Stimulated activated memory B cell treated with anti-CD40 and anti-IgM and Interleukin-4, amounts not matched to agents 10 μg/mL and 1 μg/mL and 100 μg/mL, for 72 hours (primary cell): Measurements from ENCODE around the gene TJP1.

Experiments used
- ATAC-seq: fragments of 150-1000 bp; cut with Tn5 transposase; 2 replicates; pipeline ENCODE4 v1.10.0; 2021
- H3K27ac Mint-ChIP-seq: one replicate; pipeline ENCODE4 v1.8.0; 2022; ENCODE audit warnings: mild to moderate bottlenecking, mixed read lengths
- H3K27me3 Mint-ChIP-seq: one replicate; pipeline ENCODE4 v1.8.0; 2022; ENCODE audit warnings: mixed read lengths
- H3K36me3 Mint-ChIP-seq: one replicate; pipeline ENCODE4 v1.8.0; 2022; ENCODE audit warnings: mixed read lengths
- H3K4me1 Mint-ChIP-seq: one replicate; pipeline ENCODE4 v1.8.0; 2022; ENCODE audit warnings: mixed read lengths
- H3K4me3 Mint-ChIP-seq: one replicate; pipeline ENCODE4 v1.8.0; 2022; ENCODE audit warnings: mild to moderate bottlenecking, moderate library complexity, mixed read lengths
- H3K9me3 Mint-ChIP-seq: one replicate; pipeline ENCODE4 v1.8.0; 2022; ENCODE audit warnings: mixed read lengths

Gene TJP1

DNA sequence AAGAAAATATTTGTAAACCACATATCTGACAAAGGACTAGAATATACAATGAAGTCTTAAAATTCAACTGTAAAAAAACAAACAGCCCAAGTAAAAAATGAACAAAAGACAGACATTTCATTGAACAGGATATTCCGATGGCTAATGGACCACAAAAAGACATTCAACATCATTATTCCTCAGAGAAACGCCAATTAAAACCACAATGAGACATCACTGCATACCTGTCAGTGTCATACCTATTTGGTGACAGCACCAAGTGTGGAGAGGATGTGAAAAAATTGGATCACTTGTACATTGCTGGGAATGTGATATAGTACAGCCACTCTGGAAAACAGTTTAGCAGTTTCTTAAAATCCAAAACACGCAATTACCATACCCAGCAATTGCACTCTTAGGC lies 29.9 kb upstream of the TJP1 start:
- Mint-ChIP-seq H3K27ac (no peak overlapping the region), H3K4me1 (no peaks in the 10 kb centered on the region), H3K4me3 (no peak overlapping the region), H3K27me3 (no peaks in the 10 kb centered on the region), H3K36me3 (no peaks in the 10 kb centered on the region), H3K9me3 (peaks cover 2% of the 10 kb centered on the region)
- no peak for ATAC-seq

- H3K27ac Mint-ChIP-seq: no peak overlapping the region
- no peaks in the 10 kb centered on the region for H3K27me3 Mint-ChIP-seq
- H3K36me3 Mint-ChIP-seq: no peaks in the 10 kb centered on the region
- peaks cover 9% of the 10 kb centered on the region for H3K9me3 Mint-ChIP-seq
- no peaks in the 10 kb centered on the region for H3K4me1 Mint-ChIP-seq
- ATAC-seq: no peak
- no peak overlapping the region for H3K4me3 Mint-ChIP-seq
These were observed 27.4 kb upstream of the TJP1 start for GRCh38 chr15:29849716-29850115.

GRCh38 chr15:29849218-29849617 lies 26.9 kb upstream of the TJP1 start:
- Mint-ChIP-seq H3K4me3 (no peak overlapping the region), H3K36me3 (no peaks in the 10 kb centered on the region), H3K4me1 (no peaks in the 10 kb centered on the region), H3K9me3 (peaks cover 9% of the 10 kb centered on the region), H3K27me3 (no peaks in the 10 kb centered on the region), H3K27ac (no peak overlapping the region)
- no peak for ATAC-seq

- Mint-ChIP-seq H3K27ac (no peak overlapping the region), H3K4me3 (no peak overlapping the region), H3K4me1 (no peaks in the 10 kb centered on the region), H3K27me3 (peaks cover 18% of the 10 kb centered on the region), H3K9me3 (peaks cover 12% of the 10 kb centered on the region), H3K36me3 (no peaks in the 10 kb centered on the region)
- no peak for ATAC-seq
These were observed 22.1 kb upstream of the TJP1 start for GRCh38 chr15:29844290-29844903.

DNA sequence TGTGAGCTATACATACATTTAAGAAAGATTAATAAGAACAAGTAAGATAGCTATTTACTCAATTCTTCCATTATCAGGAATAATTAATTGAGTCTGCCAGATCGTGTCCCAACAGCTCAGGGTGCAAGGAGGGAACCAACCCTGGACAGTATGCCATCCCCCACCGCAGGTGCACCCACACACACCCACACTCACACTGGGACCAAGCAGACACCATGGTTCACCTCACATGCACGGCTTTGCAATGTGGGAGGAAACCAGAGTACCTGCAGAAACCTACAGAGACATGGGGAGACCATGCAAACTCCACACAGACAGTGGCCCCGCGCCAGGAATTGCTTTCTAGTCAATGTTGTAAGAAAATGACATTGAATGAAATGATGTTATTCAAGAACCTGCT lies 20.0 kb upstream of the TJP1 start:
- no peaks in the 10 kb centered on the region for H3K36me3 Mint-ChIP-seq
- no peak for ATAC-seq
- H3K27ac Mint-ChIP-seq: no peak overlapping the region
- no peak overlapping the region for H3K4me3 Mint-ChIP-seq
- no peaks in the 10 kb centered on the region for H3K4me1 Mint-ChIP-seq
- peaks cover 11% of the 10 kb centered on the region for H3K9me3 Mint-ChIP-seq
- H3K27me3 Mint-ChIP-seq: peaks cover 18% of the 10 kb centered on the region

GRCh38 chr15:29840926-29841325 lies 18.7 kb upstream of the TJP1 start:
- Mint-ChIP-seq H3K27ac (no peak overlapping the region), H3K27me3 (peaks cover 18% of the 10 kb centered on the region), H3K36me3 (no peaks in the 10 kb centered on the region), H3K4me1 (no peaks in the 10 kb centered on the region), H3K4me3 (no peak overlapping the region), H3K9me3 (peaks cover 5% of the 10 kb centered on the region)
- ATAC-seq: no peak

DNA sequence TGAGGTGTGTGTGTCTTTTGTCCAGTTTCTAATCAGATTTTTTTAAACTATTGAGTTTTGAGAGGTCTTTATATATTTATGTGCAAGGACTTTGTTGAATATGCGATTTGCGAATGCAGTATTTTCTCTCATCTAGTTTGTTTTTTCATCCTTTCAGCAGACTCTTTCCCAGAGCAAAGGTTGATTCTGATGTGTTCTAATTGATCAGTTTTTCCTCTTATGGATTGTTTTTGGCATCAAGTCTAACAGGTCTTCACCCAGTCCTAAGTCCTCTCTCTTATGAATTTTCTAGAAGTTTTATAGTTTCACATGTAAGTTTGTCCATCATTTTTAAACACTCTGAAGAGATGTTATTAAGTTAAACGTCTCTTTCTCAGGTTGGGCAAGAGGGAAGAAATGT lies 17.8 kb upstream of the TJP1 start:
- Mint-ChIP-seq H3K9me3 (peaks cover 3% of the 10 kb centered on the region), H3K27me3 (peaks cover 18% of the 10 kb centered on the region), H3K36me3 (no peaks in the 10 kb centered on the region), H3K4me1 (no peaks in the 10 kb centered on the region), H3K4me3 (no peak overlapping the region), H3K27ac (no peak overlapping the region)
- ATAC-seq: no peak

DNA sequence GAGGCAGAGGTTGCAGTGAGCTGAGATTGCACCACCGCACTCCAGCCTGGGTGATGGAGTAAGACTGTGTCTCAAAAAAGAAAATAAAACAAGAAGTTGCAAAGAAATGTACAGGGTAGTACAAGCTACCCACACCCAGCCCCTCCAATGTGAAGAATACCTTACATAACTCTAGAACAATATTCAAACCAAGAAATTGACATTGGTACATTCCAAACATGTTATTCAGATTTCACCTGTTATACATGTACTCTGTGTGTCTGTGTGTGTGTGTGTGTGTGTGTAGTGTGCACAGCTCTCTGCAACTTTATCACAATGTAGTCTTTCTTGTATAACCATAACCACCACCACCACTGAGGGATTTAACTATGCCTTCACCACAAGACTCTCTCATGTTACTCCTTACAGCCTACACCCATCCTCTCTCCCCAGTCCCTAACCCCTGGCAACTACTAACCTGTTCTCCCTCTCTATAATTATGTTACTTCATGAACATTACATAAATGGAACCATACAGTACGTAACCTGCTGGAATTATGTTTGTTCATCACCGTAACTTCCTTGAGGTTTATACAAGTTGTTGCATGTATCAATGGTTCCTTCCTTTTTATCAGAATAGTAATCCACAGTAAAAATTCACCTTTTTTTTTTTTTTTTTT lies 16.2 kb upstream of the TJP1 start:
- ATAC-seq: no peak
- H3K4me3 Mint-ChIP-seq: no peak overlapping the region
- peaks cover 13% of the 10 kb centered on the region for H3K27me3 Mint-ChIP-seq
- H3K27ac Mint-ChIP-seq: no peak overlapping the region
- no peaks in the 10 kb centered on the region for H3K4me1 Mint-ChIP-seq
- H3K36me3 Mint-ChIP-seq: no peaks in the 10 kb centered on the region
- H3K9me3 Mint-ChIP-seq: peaks cover under 1% of the 10 kb centered on the region

DNA sequence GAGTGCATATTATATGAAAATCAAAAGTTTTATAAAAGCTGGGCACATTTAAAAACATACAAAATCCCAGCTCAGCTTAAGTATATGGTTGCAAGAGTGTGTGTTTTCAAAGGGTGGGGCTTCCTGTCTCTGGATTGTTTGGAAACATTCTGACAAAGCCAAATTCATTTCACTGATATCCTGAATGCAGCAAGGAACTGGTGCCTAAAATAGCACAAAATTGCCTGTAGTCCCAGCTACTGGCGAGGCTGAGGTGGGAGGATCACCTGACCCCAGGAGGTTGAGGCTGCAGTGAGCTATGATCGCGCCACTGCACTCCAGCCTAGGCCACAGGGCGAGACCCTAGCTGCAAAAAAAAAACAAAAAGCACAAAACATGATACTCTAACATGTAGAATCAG lies 13.0 kb upstream of the TJP1 start:
- Mint-ChIP-seq H3K27me3 (peaks cover 26% of the 10 kb centered on the region), H3K27ac (no peak overlapping the region), H3K4me1 (no peaks in the 10 kb centered on the region), H3K36me3 (no peaks in the 10 kb centered on the region), H3K9me3 (no peaks in the 10 kb centered on the region), H3K4me3 (no peak overlapping the region)
- no peak for ATAC-seq

DNA sequence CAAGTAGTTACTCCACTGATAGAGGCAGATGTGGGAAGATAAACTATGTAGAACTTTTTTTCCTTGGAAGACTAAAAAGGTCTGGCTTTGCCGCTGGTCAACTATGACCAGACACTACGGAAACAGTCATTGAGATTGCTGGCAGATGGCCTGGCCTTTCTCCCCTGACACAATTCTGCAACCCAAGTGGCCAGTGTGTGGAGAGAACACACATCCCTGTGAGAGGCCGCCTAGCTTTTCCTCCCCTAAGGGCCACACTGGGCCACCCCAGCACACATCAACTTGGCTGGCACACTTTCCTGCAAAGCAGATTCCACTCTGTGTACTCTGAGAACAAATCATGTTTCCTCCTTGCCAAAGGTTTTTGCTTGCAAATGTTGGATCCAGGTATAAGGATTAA lies 10.4 kb upstream of the TJP1 start:
- Mint-ChIP-seq H3K27me3 (peaks cover 39% of the 10 kb centered on the region), H3K27ac (no peak overlapping the region), H3K4me1 (no peaks in the 10 kb centered on the region), H3K36me3 (no peaks in the 10 kb centered on the region), H3K9me3 (no peaks in the 10 kb centered on the region), H3K4me3 (no peak overlapping the region)
- ATAC-seq: no peak

GRCh38 chr15:29826908-29827820 lies 4.9 kb upstream of the TJP1 start:
- ATAC-seq: no peak
- peaks cover 61% of the 10 kb centered on the region for H3K27me3 Mint-ChIP-seq
- H3K4me1 Mint-ChIP-seq: no peaks in the 10 kb centered on the region
- no peaks in the 10 kb centered on the region for H3K36me3 Mint-ChIP-seq
- H3K4me3 Mint-ChIP-seq: no peak overlapping the region
- no peak overlapping the region for H3K27ac Mint-ChIP-seq
- peaks cover 4% of the 10 kb centered on the region for H3K9me3 Mint-ChIP-seq

DNA sequence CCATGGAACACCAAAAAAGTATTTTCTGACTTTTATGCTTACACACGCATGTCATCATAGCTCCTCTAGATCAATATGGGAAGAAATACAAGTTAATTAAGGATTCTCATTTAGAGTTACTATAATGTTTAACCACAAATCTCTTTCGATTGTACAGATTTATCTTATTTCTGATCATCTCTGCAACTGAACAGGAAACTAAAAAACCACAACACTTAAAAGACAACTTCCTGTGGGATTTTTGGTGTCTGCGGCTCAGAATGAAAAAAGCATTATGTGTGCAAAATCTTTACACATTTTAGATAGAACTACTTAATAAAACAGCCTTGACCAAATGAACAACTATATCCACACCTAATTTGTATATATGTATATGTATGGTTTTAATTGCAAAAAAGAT lies 3.0 kb upstream of the TJP1 start:
- Mint-ChIP-seq H3K27me3 (peaks cover 48% of the 10 kb centered on the region), H3K9me3 (peaks cover 4% of the 10 kb centered on the region), H3K4me3 (no peak overlapping the region), H3K27ac (no peak overlapping the region), H3K4me1 (no peaks in the 10 kb centered on the region), H3K36me3 (no peaks in the 10 kb centered on the region)
- no peak for ATAC-seq

GRCh38 chr15:29822684-29823459 lies 604 bp upstream of the TJP1 start:
- Mint-ChIP-seq H3K27ac (no peak overlapping the region), H3K36me3 (no peaks in the 10 kb centered on the region), H3K4me1 (no peaks in the 10 kb centered on the region), H3K4me3 (no peak overlapping the region), H3K9me3 (peaks cover 6% of the 10 kb centered on the region), H3K27me3 (peaks cover 53% of the 10 kb centered on the region)
- ATAC-seq: no peak

- H3K4me3 Mint-ChIP-seq: peak overlapping the region; percentile 26
These were observed 710 bp downstream of the TJP1 start for GRCh38 chr15:29821416-29822099.

More at GRCh38 chr15:29821416-29822099, 710 bp downstream of the TJP1 start:
- Mint-ChIP-seq H3K9me3 (peaks cover 12% of the 10 kb centered on the region), H3K27me3 (peaks cover 53% of the 10 kb centered on the region), H3K27ac (no peak overlapping the region), H3K4me1 (no peaks in the 10 kb centered on the region), H3K36me3 (no peaks in the 10 kb centered on the region)
- peak; percentile 27 for ATAC-seq
